Measurements from ENCODE around the gene CARHSP1.

DNA sequence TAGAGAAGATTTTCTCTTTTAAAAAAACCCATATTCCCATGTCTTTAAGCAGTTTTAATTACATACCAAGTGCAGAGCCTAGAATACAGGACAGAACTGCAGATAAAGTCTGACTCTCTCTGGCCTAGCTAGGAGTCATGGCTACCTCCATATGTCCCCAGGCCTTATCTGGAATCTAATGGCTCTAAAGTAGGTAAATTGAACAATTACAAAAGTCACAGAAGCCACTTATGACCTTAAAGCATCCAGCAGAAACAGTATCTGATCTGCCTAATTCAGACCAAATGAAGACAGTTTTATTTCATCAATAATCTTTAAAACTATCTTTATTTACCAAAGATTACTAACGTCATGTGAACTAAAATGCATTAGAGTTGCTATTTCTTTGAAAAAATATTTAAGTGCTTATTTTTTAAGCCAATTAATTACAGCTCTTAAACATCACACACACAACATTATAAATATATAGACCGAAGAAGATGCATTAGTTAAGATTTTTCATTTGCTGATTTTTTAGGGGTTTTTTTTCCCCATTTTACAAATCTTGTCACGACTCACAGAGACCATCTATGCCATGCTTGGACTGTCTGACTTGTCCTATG is 42.4 kb downstream of the CARHSP1 start:
- TF ChIP-seq, protein P1, sequence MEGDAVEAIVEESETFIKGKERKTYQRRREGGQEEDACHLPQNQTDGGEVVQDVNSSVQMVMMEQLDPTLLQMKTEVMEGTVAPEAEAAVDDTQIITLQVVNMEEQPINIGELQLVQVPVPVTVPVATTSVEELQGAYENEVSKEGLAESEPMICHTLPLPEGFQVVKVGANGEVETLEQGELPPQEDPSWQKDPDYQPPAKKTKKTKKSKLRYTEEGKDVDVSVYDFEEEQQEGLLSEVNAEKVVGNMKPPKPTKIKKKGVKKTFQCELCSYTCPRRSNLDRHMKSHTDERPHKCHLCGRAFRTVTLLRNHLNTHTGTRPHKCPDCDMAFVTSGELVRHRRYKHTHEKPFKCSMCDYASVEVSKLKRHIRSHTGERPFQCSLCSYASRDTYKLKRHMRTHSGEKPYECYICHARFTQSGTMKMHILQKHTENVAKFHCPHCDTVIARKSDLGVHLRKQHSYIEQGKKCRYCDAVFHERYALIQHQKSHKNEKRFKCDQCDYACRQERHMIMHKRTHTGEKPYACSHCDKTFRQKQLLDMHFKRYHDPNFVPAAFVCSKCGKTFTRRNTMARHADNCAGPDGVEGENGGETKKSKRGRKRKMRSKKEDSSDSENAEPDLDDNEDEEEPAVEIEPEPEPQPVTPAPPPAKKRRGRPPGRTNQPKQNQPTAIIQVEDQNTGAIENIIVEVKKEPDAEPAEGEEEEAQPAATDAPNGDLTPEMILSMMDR (IDR thresholded peaks at IDR 0.05) = no peak
- TF ChIP-seq POLR2A (IDR thresholded peaks at IDR 0.05) = no peak

All from uterus (tissue), 2 donors.